CD4-positive, CD25-positive, alpha-beta regulatory T cell (primary cell): ENCODE data around the gene OR6C70. TPM values are rescaled to one million over a fixed set of nuclear protein-coding genes. Genes with fewer than 3 reads are reported as not detected.
"Not testable (repeated sequence)": the region's sequence is repeated elsewhere in the genome, so short reads cannot be mapped to it uniquely, and the experiment has no call there.

Experiments used
- ATAC-seq, 2 donors: fragments of 150-1000 bp; cut with Tn5 transposase; one replicate each; pipeline ENCODE4 v1.10.0; 2021; ENCODE audit warnings: low read depth in 2 of 2, moderate number of reproducible peaks in 2 of 2, moderate library complexity in 1 of 2
- DNase-seq, 3 donors: peaks; one replicate each; pipeline versions ENCODE4 v3.0.0 to v3.0.0-alpha.2; 2012 to 2022; ENCODE audit warnings: mixed read lengths in 1 of 3
- H3K27ac ChIP-seq: one replicate; pipeline ENCODE4 v1.7.0; 2013; ENCODE audit warnings: mild to moderate bottlenecking, low read length; ENCODE audit not compliant: insufficient read depth, poor library complexity, severe bottlenecking
- H3K27me3 ChIP-seq: one replicate; pipeline ENCODE4 v1.7.0; 2013; ENCODE audit warnings: low read length; ENCODE audit not compliant: control insufficient read depth, insufficient read depth
- H3K36me3 ChIP-seq: one replicate; pipeline ENCODE4 v1.7.0; 2013; ENCODE audit warnings: mild to moderate bottlenecking, low read length, moderate library complexity; ENCODE audit not compliant: control insufficient read depth, insufficient read depth
- H3K4me1 ChIP-seq: 2 replicates; pipeline ENCODE4 v1.7.0; 2013; ENCODE audit warnings: mild to moderate bottlenecking, low read length; ENCODE audit not compliant: insufficient read depth, control insufficient read depth, poor library complexity, severe bottlenecking
- H3K4me3 ChIP-seq: one replicate; pipeline ENCODE4 v1.7.0; 2013; ENCODE audit warnings: low read depth, mild to moderate bottlenecking, low read length, moderate library complexity
- H3K9me3 ChIP-seq, 2 experiments: 1 replicate in 1 of 2; 2 replicates in 1 of 2; pipeline ENCODE4 v1.7.0; 2013; ENCODE audit warnings: low read length in 2 of 2, mild to moderate bottlenecking in 1 of 2, moderate library complexity in 1 of 2; ENCODE audit not compliant: control insufficient read depth in 2 of 2
- H3K27ac Mint-ChIP-seq, 3 donors: one replicate each; pipeline ENCODE4 v1.8.0; 2020 to 2022; ENCODE audit warnings: mild to moderate bottlenecking in 3 of 3, mixed read lengths in 3 of 3, moderate library complexity in 2 of 3
- H3K27me3 Mint-ChIP-seq: one replicate; pipeline ENCODE4 v1.8.0; 2022; ENCODE audit warnings: mild to moderate bottlenecking, mixed read lengths
- H3K36me3 Mint-ChIP-seq: one replicate; pipeline ENCODE4 v1.8.0; 2020; ENCODE audit warnings: mixed read lengths
- H3K4me1 Mint-ChIP-seq, 4 donors: one replicate each; pipeline ENCODE4 v1.8.0; 2020 to 2022; ENCODE audit warnings: mixed read lengths in 4 of 4, mild to moderate bottlenecking in 1 of 4
- H3K4me3 Mint-ChIP-seq, 4 donors: one replicate each; pipeline ENCODE4 v1.8.0; 2020 to 2022; ENCODE audit warnings: mild to moderate bottlenecking in 4 of 4, mixed read lengths in 4 of 4, moderate library complexity in 3 of 4
- H3K9me3 Mint-ChIP-seq, 7 donors: one replicate each; pipeline ENCODE4 v1.8.0; 2020 to 2022; ENCODE audit warnings: mixed read lengths in 7 of 7, mild to moderate bottlenecking in 3 of 7, moderate library complexity in 2 of 7
- polyA plus RNA-seq, 4 donors: library from polyadenylated mRNA; unstranded; fragments of 300-500 nt; fragmentation: Illumina TruSeq; gene quantifications; one replicate each; pipeline ENCODE4 v1.2.3, GENCODE V29; 2021
- total RNA-seq: library from RNA; stranded (reverse); gene quantifications from one replicate; pipeline ENCODE4 v1.2.3, GENCODE V29; 2022

OR6C70 gene
- total and polyA plus RNA-seq, 5 donors from 2014 or later = not detected

- H3K36me3 Mint-ChIP-seq = no peaks in the 10 kb centered on the region
- H3K27me3 Mint-ChIP-seq = peaks cover 12% of the 10 kb centered on the region
- Histone ChIP-seq H3K36me3 (no peaks in the 10 kb centered on the region), H3K27me3 (peaks cover 7% of the 10 kb centered on the region), H3K4me3 (no peak overlapping the region), H3K27ac (no peak overlapping the region), H3K4me1 (no peaks in the 10 kb centered on the region), H3K9me3 (peaks cover 0 to 6% of the 10 kb centered on the region in 2 experiments)
- no peaks in the 10 kb centered on the region for H3K4me1 Mint-ChIP-seq
- peaks cover 0 to 20% (median 5%) of the 10 kb centered on the region in 7 donors for H3K9me3 Mint-ChIP-seq
- DNase-seq = no peak
- no peak overlapping the region for H3K4me3 Mint-ChIP-seq
- H3K27ac Mint-ChIP-seq = no peak overlapping the region
- no peak for ATAC-seq
Measured at GRCh38 chr12:55445357-55445756, 24.6 kb downstream of the OR6C70 start.

GRCh38 chr12:55443776-55444175 is 26.2 kb downstream of the OR6C70 start, which contains the start of gene OR6C2:
Gene OR6C2, plus strand, starts transcription at chr12:55444076. Its CDS starts 8,138 bp downstream, at chr12:55452214.
- Mint-ChIP-seq H3K9me3 (peaks cover 0 to 27% (median 7%) of the 10 kb centered on the region in 7 donors), H3K36me3 (no peaks in the 10 kb centered on the region), H3K4me1 (no peaks in the 10 kb centered on the region), H3K27me3 (peaks cover 12% of the 10 kb centered on the region), H3K4me3 (no peak within 1 kb of the TSS), H3K27ac (no peak within 1 kb of the TSS)
- H3K27me3 ChIP-seq = peaks cover 6% of the 10 kb centered on the region
- H3K27ac ChIP-seq = no peak within 1 kb of the TSS
- no peaks in the 10 kb centered on the region for H3K36me3 ChIP-seq
- H3K9me3 ChIP-seq = peaks cover 0 to 8% of the 10 kb centered on the region in 2 experiments
- H3K4me3 ChIP-seq = no peak within 1 kb of the TSS
- DNase-seq = no peak
- no peaks in the 10 kb centered on the region for H3K4me1 ChIP-seq
- no peak for ATAC-seq

- not testable (repeated sequence) for H3K27me3 Mint-ChIP-seq, H3K27me3 ChIP-seq, DNase-seq, H3K9me3 ChIP-seq, H3K4me1 Mint-ChIP-seq, H3K4me3 ChIP-seq, H3K4me1 ChIP-seq, H3K36me3 ChIP-seq, H3K27ac Mint-ChIP-seq, ATAC-seq, H3K27ac ChIP-seq, H3K36me3 Mint-ChIP-seq
- Mint-ChIP-seq H3K4me3 (peak overlapping the region in 1 of 4 donors; percentile 87), H3K9me3 (peaks cover 0 to 27% (median 7%) of the 10 kb centered on the region in 7 donors)
Measured at GRCh38 chr12:55441233-55441632, 28.7 kb downstream of the OR6C70 start.

- Histone ChIP-seq H3K27ac (no peak overlapping the region), H3K9me3 (no peaks in the 10 kb centered on the region), H3K4me3 (no peak overlapping the region), H3K36me3 (no peaks in the 10 kb centered on the region), H3K4me1 (no peaks in the 10 kb centered on the region), H3K27me3 (peaks cover 2% of the 10 kb centered on the region)
- H3K4me3 Mint-ChIP-seq = no peak overlapping the region
- DNase-seq (no peak), ATAC-seq (no peak)
- no peaks in the 10 kb centered on the region for H3K36me3 Mint-ChIP-seq
- H3K27ac Mint-ChIP-seq = peak overlapping the region in 1 of 3 donors; percentile 79
- peaks cover 18% of the 10 kb centered on the region for H3K27me3 Mint-ChIP-seq
- peaks cover 0 to 5% (median 0%) of the 10 kb centered on the region in 7 donors for H3K9me3 Mint-ChIP-seq
- no peaks in the 10 kb centered on the region for H3K4me1 Mint-ChIP-seq
Measured at GRCh38 chr12:55428331-55429243, 41.4 kb downstream of the OR6C70 start.

DNA sequence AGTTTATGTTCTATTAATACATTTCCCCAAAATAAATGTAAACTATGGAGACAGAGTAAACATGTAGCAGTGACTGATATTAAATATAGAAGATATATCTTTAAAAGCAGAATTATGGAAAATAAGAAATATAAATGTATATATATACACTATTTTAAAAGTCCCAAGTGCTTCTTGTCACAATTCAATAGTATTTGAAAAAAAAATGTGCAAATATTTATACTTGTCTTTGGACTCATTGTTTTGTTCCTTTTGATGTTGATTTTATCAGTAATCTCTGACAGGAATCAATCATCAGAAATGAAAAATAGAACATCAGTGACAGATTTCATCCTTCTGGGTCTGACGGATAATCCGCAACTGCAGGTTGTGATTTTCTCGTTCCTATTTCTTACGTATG is 44.0 kb downstream of the OR6C70 start, which contains the start of gene OR6C76:
Gene OR6C76, plus strand, starts transcription at position 301 of the 400 bp plus-strand sequence. Its CDS starts 0 bp downstream, at position 301.
- Histone ChIP-seq H3K27me3 (peaks cover 5% of the 10 kb centered on the region), H3K36me3 (no peaks in the 10 kb centered on the region), H3K4me1 (no peaks in the 10 kb centered on the region), H3K4me3 (no peak within 1 kb of the TSS), H3K9me3 (no peaks in the 10 kb centered on the region), H3K27ac (no peak within 1 kb of the TSS)
- no peak within 1 kb of the TSS for H3K4me3 Mint-ChIP-seq
- peaks cover 14% of the 10 kb centered on the region for H3K27me3 Mint-ChIP-seq
- DNase-seq (no peak), ATAC-seq (no peak)
- peaks cover 0 to 3% (median 0%) of the 10 kb centered on the region in 7 donors for H3K9me3 Mint-ChIP-seq
- H3K36me3 Mint-ChIP-seq = no peaks in the 10 kb centered on the region
- H3K4me1 Mint-ChIP-seq = no peaks in the 10 kb centered on the region
- H3K27ac Mint-ChIP-seq = no peak within 1 kb of the TSS

- Mint-ChIP-seq H3K4me3 (no peak overlapping the region), H3K27ac (no peak overlapping the region), H3K27me3 (peaks cover 34% of the 10 kb centered on the region), H3K4me1 (peaks cover 0 to 3% (median under 1%) of the 10 kb centered on the region in 4 donors), H3K36me3 (no peaks in the 10 kb centered on the region), H3K9me3 (peaks cover 0 to 10% (median 3%) of the 10 kb centered on the region in 7 donors)
- peaks cover 24% of the 10 kb centered on the region for H3K27me3 ChIP-seq
- no peak overlapping the region for H3K27ac ChIP-seq
- no peaks in the 10 kb centered on the region for H3K9me3 ChIP-seq
- H3K4me3 ChIP-seq = no peak overlapping the region
- H3K4me1 ChIP-seq = no peaks in the 10 kb centered on the region
- no peak for DNase-seq
- no peaks in the 10 kb centered on the region for H3K36me3 ChIP-seq
- ATAC-seq = no peak
Measured at GRCh38 chr12:55420307-55420962, 49.5 kb downstream of the OR6C70 start.
